NCI-H2029 treated with DMSO at 0.1 percent for 48 hours (cell line): ENCODE data around the gene PIH1D1.

ENCODE experiments used
- DNase-seq: peaks from one replicate; lab custom pipeline; 2025; lab: John Stamatoyannopoulos, UW

Gene PIH1D1

DNA sequence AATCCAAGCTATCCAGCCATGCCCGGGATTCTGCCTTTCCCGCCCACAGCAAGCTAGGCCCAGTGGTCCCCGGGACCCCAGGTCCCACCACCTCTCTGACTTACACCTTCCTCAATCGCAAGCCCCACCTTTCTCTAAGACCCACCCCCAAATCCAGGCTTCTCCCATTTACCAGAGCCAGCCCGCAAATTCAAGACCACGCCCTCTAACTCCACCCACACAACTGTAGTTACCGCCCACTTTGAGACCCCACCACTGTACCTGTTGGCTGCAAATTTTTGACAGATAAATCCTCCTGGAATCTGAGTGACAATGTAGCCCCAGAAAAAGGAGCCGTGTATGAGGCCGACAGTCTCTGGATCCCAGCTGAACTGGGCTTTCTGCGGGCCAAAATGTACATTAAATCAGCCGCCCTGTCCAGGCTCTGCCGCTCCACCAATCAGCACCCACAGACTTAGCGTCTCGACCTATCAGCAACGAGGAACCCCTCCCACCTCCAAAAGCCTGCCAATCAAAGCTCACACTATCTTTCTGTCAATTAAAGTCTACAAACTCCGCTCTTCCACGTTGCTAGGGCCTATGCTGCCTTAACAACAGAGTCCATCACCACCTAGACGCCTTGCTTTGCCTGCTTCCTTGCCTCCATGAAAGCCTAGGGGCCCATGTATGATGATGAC, 16.6 kb downstream of the PIH1D1 start:
- DNase-seq, result no peak

DNA sequence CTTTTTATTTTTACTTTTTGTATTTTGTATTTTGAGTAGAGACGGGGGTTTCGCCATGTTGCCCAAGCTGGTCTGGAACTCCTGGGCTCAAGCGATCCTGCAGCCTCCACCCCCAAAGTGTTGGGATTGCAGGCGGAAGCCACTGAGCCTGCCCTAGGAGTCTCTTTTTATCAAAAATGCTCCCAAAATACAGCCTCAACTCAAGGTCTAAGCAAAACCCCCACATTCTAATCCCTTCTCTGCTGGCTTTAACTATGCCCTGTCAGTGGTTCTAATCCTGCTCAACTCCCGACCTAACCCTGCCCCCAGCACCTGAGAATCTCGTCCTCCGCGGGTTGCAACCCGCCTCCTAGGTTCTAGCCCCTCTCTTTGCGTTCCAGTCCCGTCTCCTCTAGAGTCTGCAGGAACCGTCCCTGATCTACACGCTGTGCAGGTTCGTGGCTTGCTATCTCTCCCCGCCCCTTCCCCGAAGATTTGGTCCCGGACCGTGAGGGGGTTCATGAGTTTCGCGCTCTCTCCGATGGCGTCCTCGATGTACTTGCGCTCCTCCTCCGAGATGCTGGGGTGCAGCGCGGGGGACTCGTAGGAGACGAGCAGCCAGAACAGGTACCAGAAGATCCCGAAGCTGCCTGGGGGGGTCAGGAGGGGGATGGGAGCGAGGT, 18.2 kb downstream of the PIH1D1 start:
- DNase-seq, result no peak

DNA sequence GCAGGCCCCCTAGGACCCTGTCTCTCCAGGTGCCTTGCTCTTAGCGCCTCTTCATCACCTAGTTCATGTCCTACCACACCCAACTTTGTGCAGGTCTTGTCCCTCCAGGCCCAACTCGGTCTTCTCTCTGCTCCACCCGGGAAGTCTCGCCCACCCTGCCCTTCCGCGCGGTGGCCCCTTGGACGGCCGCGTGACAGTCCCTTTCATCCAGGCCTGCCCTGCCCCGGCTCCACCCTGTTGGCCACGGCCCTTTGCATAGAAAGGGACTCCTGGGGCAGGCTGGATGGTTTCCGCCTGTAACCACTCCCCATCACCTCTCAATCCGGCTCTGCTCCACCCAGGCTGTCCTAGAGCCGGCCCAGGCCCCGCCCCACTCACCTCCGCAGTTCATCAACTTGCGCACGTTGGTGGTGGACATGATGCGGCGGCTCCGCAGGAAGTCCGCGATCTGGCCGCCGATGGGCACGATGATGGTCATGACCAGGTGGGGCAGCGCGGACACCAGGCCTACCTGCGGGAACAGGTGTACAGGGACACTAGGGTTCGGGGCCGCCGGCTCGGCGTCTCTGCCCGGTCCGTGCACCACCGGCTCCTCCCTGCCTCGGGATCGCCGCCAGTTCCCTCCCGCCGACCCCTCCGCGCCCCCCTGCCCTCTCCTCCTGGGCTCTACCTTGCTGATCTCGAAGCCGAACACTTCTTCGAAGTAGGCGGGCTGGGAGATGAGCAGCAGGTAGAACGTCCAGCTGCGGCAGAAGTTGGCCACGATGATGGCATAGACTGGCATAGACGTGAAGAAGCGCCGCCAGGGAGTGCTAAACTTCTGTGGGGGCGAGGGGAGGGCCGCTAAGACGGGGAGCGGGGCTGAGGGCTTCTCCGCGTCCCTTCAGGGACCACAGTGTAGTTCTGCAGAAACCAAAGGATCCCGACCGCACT, 19.2 kb downstream of the PIH1D1 start:
- DNase-seq, result no peak

DNA sequence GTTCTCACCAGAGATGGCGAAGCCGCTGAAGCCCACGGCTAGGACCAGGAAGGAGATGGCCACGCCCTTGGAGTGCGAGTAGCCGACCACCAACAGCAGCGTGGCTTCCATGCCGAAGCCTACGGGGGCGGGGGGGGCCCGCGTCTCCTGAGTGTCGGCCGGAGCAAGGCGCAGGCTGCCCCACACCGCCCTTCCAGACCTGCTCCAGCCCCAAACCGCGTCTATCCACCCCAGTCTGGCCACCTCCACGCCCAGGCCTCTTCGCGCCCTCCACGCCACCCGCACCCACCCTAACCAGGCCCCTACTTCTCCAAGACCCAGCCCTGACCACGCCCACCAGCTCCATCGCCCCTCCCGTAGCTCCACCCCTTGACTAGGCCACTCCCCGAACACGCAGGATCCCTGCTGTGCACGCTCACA, 20.3 kb downstream of the PIH1D1 start:
- DNase-seq, result no peak

DNA sequence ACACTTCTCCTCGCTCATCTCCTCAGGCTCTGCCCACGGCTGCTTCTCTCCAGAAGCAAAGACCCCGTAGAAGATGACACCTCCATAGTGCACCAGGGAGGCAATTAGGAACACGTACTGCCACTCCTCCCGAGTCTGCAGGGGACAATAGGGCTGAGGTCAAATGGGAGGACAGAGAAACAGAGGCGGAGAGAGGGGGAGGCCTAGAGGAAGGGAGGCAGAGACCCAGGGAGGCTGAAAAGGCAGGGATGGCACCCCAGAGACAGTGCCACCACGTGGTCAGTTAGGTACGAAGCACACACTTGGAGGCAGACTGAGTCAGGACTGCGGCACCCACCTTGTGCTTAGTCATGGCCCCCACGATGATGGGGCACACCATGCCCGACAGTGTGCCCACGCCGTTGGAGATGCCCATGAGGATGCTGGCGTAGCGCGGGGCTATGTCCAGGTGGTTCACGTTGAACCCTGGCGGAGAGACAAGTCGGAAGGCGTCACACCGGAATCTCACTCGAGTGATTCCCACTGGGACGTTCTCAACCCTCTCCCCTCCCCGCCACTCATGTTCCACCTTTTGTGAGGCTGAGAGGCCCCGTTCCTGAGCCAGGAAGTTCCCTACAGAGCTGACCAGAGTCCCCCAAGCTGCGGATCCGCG, 20.8 kb downstream of the PIH1D1 start:
- no peak for DNase-seq

DNA sequence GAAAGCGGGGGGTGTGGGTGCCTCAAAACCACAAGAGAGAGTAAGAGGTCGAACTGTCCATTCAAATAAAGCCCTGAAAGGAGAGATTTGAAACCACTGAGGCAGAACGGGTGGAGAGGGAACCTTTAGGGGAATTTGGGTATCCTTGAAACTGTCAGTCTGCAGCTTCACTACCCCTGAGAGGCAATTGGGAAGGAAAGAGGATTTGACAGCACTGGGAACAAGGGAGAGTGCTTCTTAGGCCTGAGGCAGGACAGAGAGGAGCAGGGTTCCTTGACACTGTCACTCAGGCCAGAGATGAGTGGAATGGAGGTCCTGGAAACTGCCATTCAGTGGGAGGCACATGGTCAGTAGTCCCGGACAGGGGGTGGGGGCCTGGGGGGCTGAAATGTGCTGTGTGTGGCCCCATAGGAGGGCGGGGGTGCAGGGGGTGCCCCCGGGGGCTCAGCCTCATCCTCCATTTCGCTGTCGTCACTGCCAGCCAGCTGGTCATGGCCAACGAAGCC, 21.4 kb downstream of the PIH1D1 start:
- DNase-seq, result no peak

DNA sequence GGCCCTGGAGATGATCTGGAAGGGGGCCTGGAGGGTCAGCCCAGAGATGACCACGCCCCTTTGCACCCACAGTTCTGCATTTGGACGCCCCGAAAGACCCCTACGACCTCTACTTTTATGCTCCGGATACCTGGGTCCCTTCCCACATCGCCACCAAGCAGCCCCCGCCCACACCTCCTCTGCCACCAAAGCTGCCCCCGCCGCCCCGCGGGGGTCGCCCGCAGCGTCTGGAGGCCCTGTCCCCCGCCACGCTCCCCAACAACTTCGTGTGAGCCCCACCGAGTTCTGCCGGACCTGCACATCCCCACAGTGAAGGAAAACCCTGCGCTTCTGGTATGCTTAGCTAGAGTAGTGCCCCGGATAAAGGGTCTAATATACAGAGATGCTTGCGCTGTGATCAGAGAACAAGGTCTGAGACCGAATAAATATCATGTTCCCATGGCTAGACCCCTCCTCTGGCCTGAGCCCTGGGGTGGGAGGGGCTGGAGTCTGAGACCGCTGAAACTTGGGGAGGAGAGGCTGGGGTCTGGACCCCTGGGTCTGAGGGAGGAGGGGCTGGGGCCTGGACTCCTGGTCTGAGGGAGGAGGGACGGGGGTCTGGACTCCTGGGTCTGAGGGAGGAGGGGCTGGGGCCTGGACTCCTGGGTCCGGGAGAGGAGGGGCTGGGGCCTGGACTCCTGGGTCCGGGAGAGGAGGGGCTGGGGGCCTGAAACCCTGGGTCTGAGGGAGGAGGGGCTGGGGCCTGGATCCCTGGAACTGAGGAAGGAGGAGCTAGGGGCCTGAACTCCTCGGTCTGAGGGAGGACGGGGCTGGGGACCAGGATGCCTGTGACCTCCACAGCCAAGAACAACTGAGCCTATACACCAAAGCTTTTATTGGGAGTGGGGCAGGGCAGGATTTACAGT, 22.8 kb downstream of the PIH1D1 start:
- no peak for DNase-seq

DNA sequence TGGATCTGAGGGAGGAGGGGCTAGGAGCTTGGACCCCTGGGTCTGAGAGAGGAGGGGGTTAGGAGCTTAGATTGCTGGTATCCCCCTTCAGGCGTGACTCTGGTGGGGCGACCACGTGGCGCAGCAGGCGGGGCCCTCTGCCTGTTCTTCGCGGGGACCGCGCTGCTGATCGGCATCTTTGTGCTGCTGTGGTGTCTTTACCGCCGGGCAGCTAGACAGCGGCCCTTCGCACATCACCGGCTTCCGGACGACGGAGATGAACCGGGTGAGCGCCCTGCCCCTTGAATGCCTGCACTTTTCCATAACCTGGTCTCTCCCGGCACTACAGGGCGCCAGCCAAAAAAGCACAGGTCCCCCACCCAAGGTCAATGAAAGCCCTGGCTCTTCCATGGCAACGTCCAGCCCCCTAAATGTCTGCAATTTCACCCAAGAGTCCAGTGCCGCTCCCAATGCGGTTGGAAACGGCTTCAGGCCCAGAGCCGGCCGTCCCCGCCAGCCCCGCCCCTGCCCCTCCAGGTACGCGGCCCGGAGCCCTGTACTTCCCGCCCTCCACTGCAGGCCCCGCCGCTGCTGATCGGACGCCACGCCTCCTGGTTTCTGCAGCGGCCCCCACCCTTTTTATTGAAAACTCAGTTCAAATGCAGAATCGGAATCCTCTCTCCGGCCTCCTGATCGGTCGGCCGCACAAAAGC, 23.6 kb downstream of the PIH1D1 start:
- DNase-seq, result peak; percentile 8

DNA sequence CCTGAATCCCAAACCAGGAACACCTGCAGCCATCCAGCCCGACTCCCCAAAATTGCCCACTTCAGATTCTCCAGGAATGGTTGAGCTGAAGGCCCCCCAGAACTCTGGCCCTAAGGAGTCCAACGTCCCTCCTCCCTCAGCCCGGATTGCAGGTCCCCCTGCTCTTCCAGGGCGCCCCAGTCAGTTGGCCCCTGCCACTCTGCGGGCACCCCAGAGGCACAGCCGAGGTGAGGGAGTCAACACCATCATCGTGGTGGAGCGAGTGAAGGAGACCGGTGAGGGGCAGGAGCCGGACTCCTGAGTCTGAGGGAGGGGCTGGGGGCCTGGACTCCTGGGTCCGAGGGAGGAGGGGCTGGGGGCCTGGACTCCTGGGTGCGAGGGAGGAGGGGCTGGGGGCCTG, 24.3 kb downstream of the PIH1D1 start:
- DNase-seq, result no peak

DNA sequence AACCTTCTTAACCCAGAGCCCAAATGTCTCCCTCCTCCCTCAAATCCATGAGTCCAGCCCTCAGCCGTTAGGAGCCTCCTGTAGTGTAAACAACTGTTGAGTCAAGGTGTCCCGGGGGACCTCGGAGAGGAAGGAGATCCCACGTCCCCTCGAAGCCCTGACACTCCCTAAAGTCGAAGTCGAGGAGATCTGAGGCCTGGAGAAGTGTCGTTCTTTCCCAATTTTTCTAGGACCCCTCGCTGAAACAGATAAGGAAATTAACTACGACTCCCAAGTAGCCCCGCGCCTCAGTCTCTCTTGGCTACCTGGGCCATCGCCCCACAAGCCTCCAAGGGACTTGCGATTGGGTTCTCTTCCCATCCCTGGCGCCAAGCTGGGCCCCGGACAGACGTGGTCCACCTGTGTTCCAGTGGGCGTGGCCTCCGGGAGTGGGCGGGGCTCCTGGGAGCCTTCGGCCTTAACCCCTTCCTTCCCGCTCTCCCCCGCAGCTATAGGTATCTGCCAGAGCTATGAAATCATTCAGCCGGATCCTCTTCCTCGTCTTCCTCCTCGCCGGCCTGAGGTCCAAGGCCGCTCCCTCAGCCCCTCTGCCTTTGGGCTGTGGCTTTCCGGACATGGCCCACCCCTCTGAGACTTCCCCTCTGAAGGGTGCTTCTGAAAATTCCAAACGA, 25.6 kb downstream of the PIH1D1 start:
- peak; percentile 33 for DNase-seq

DNA sequence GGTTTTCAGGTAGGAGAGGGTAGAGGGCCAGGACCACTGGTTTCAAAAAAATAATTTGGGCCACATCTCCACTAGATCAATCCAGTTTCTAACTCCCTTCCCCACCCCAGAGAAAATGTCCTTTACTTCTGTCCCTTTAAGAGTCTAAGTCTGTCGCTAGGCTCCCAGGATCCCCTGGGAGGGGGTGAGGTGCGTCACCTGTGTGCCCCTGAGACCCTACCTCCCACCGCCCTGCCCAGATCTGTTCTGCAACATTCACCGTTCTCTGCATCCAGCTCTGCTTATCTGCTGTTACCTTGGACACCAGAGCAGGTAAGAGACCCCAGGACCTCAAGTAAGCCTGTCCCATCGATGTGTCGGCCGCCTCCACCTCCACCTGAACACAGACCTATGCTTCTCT, 26.4 kb downstream of the PIH1D1 start, which contains the start of gene GFY:
TSS of gene GFY (plus strand) at position 211 of the 400 bp plus-strand sequence. CDS start 1,043 bp downstream, outside the sequence.
- no peak for DNase-seq

DNA sequence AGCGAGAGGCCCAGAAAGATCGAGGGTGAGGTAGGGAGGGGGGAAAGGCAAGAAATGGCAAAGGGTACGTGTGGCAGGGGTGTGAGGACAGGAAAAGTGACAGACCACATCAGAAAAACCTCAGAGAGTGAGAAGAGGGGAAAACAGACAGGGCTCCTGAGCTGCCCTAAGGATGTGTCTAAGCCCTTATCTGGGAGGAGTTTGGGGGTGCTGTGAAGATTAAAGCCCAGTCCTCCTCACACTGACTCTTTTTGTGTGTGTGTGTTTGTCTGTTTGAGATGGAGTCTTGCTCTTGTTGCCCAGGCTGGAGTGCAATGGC, 27.7 kb downstream of the PIH1D1 start:
- no peak for DNase-seq

DNA sequence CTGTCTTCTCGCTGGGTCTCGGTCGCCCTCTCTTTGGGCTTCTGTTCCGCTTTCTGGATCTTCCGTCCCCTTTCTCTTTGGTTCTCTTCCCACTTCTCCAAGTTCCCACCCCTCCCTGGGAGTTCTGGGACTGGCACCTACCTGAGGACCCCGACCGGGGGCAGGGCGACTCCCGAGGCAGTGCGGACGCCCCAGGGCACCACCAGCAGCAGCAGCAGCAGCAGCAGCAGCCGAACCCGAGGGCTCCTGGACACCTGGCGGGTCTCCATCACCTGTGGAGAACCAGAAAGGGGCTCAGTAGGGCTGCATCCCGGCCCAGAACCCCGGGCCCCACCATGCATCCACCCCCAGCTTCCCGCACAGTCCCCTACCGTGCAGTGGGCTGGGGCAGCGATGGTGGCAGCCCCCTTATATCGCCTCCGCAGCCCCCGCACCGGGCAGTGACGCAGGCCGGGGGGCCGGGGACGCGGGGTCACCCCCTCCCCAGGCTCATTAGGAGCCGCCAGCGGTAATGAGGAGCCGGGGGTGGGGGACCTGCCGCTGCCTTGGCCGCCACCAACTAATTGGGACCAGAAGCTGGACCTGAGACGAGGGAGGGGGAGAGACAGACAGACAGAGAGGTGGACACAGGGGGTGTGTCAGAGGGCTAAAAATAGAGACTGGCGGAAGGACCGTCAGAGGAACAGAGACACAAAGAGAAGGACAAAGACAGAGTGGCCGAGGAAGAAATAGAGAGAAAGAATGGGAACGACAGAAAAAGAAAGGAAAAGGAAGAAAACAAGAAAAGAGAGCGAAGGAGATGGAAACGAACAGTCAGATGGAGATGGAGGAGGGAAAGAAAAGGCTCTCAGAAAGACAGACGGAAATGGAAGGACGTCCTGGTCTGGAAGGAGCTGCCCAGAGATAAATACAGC, 28.3 kb downstream of the PIH1D1 start, which contains the start of gene PTH2:
TSS of gene PTH2 (minus strand) at position 371 of the 914 bp plus-strand sequence. CDS start at position 269, 102 bp downstream.
- DNase-seq, result no peak

DNA sequence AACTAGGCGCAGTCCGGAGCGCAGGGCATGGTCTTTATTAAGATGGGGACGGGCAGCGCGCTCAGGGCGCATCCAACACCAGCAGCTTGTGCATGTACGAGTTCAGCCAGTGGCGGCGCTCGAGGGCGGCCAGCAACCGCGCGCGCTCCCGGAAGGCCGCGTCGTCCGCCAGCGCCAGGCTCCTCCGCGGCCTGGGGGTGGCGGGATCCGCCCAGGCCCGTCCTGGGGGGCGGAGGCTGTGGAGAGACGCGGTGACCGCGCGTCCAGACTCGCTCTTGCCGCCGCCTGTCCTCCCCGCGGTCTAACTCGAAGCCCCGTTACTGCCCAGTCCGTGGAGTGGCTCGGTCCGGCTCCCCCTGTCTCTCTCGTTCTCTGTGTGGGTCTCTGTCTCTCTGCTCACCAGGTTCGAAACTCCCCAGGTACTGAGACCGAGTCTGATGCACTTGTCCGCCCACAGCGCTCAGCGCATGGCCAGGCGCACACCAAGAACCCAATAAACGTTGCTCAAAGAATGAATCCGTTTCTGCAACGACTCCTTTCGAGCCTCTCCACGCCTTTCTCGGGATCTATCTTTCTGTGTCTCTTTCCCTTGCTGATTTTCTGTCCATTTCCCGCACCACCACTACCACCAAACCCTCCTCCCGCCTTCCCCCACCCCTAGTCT, 29.1 kb downstream of the PIH1D1 start:
- DNase-seq, result peak; percentile 21

DNA sequence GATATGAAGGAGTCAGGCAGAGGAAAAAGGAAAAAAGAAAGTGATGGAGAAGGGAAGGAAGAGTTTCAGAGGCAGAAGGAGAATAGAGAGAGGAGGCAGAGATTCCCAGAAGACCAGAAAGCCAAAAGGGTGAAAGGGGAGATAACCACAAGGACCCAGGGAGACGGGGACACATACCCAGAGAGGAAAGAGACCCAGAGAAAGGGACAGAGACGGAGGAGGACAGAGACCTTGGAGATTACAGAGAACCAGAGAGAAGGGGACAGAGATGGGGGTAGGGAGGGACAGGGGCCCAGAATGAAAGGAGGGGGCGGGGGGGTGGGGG, 29.8 kb downstream of the PIH1D1 start:
- DNase-seq, result no peak

DNA sequence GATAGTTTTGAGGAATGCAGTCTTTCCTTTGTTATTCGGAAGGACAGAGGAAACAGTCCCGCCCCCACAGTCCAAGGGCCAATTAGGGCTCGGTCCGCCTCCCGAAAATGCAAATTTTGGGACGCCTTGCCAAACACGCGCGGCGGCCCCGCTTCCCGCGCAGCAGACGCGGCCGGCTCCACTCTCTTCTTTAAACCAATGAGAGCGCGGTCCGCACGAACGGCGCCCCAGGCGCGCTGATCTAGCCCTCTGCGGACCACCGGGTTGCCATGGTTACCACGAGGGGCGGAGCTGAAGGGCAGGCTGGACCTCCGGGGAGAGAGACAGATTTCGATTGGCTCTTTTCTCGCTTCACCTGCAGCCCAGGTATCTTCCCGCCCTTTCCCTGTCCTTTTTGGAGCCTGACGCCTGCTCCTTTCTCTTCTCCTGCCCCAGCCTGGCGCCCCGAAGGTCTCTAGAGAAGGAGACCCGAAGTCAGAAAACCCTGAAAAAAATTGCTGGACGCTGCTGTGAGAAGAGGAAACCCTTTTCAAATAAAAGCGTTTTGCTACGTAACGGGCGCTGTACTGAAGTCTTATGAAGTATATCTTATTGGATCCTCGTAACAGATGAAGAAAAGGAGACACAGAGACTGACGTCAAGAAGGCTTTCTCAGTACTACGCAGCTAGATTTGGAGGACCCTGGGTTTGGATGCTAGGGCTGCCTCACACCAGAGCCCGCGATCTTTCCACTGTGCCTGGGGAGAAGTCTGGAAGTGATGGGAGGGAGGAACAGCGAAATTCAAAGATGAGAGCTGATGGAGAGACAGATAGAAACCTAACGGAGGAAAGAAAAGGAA, 30.4 kb downstream of the PIH1D1 start:
- DNase-seq, result peak; percentile 59

DNA sequence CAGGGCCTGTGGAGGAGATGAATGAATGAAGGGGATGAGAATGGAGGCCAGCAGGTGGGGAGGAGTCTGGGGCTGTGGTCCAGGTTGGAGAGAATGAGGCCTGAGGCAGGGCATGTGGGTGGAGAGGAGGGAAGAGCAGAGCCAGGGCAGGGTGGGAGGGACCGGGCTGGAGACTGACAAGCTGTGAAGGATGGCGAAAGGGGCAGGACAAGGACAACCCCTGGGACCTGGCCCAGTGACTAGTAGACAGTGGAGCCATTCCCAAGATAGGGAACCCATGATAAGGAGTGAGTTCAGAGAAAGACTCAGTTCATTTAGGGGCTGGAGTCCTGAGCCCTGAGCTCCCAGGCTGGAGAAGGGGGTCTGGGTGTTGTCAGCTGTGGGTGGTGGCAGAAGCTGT, 31.4 kb downstream of the PIH1D1 start:
- DNase-seq, result no peak
